PC-9 (cell line): Measurements from ENCODE around the gene TIAM2. TPM values are rescaled to one million over a fixed set of nuclear protein-coding genes. Genes with fewer than 3 reads are reported as not detected.

Source experiments
- Bru-seq: library from RNA; stranded (reverse); fragments of 400-500 nt; gene quantifications from one replicate; lab custom pipeline; 2021; lab: Mats Ljungman, UMichigan
- BruChase-seq, 2 experiments: library from RNA; stranded (reverse); fragments of 400-500 nt; gene quantifications; one replicate each; lab custom pipeline; 2021; lab: Mats Ljungman, UMichigan
- BruUV-seq: library from RNA; stranded (reverse); fragments of 400-500 nt; replicated peaks from 2 replicates; lab custom pipeline; 2021; lab: Mats Ljungman, UMichigan
- CTCF ChIA-PET: fragments of 300-600 bp; sonication (Branson Sonifier 250); formaldehyde crosslinking; loops from one replicate; lab custom pipeline; 2022; ENCODE audit warnings: antibody characterized with exemption; lab: Charles Lee
- POLR2A ChIA-PET: fragments of 300-600 bp; sonication (Branson Sonifier 250); formaldehyde crosslinking; loops from one replicate; lab custom pipeline; 2022; ENCODE audit warnings: antibody characterized with exemption; ENCODE audit not compliant: unreplicated experiment; lab: Charles Lee
- DNase-seq, 2 experiments: peaks; one replicate each; pipeline versions ENCODE4 v3.0.0 to v3.0.0-alpha.2; 2015 to 2022; ENCODE audit warnings: mixed read lengths in 1 of 2
- H2AFZ ChIP-seq: fragments of 200-600 bp; sonication (generic); 2 replicates; pipeline ENCODE4 v1.8.1; 2017; ENCODE audit warnings: antibody characterized with exemption
- H3F3A ChIP-seq: fragments of 200-600 bp; sonication (generic); 2 replicates; pipeline ENCODE4 v1.8.1; 2017; ENCODE audit warnings: antibody characterized with exemption, mild to moderate bottlenecking, low read depth; ENCODE audit not compliant: insufficient read depth
- H3K27ac ChIP-seq: fragments of 200-600 bp; sonication (generic); 2 replicates; pipeline ENCODE4 v1.6.1; 2016; ENCODE audit warnings: mixed run types
- H3K27me3 ChIP-seq: fragments of 200-600 bp; sonication (generic); 2 replicates; pipeline ENCODE4 v1.6.1; 2016; ENCODE audit warnings: low read depth, mixed run types; ENCODE audit not compliant: insufficient read depth
- H3K36me3 ChIP-seq: fragments of 200-600 bp; sonication (generic); 2 replicates; pipeline ENCODE4 v1.6.1; 2016; ENCODE audit warnings: low read depth, mixed run types
- H3K4me1 ChIP-seq: fragments of 200-600 bp; sonication (generic); replicated peaks from 2 replicates; pipeline ENCODE4 v1.6.1; 2016; ENCODE audit warnings: mixed run types; ENCODE audit not compliant: insufficient read depth
- H3K4me2 ChIP-seq: fragments of 200-600 bp; sonication (generic); 2 replicates; pipeline ENCODE4 v1.6.1; 2017; ENCODE audit warnings: mixed run types
- H3K4me3 ChIP-seq: fragments of 200-600 bp; sonication (generic); 2 replicates; pipeline ENCODE4 v1.6.1; 2016; ENCODE audit warnings: mixed run types
- H3K79me2 ChIP-seq: fragments of 200-600 bp; sonication (generic); 2 replicates; pipeline ENCODE4 v1.6.1; 2017; ENCODE audit warnings: low read depth, mixed run types
- H3K9me2 ChIP-seq: fragments of 200-600 bp; sonication (generic); 2 replicates; pipeline ENCODE4 v1.8.1; 2017; ENCODE audit warnings: mild to moderate bottlenecking; ENCODE audit not compliant: insufficient read depth
- H3K9me3 ChIP-seq: fragments of 200-600 bp; sonication (generic); 2 replicates; pipeline ENCODE4 v1.8.1; 2016; ENCODE audit warnings: low read depth; ENCODE audit not compliant: insufficient read depth
- H4K20me1 ChIP-seq: fragments of 200-600 bp; sonication (generic); 2 replicates; pipeline ENCODE4 v1.8.1; 2017; ENCODE audit not compliant: insufficient read depth
- EZH2 ChIP-seq: fragments of 200-600 bp; sonication (generic); IDR thresholded peaks from 2 replicates; pipeline ENCODE4 v1.8.0; 2017; ENCODE audit warnings: antibody characterized with exemption, low read depth
- intact Hi-C: fragments of 100-400 bp; cut with micrococcal nuclease; formaldehyde crosslinking; loops from one replicate; pipeline ENCODE4 v1.10.0; 2022; ENCODE audit not compliant: unreplicated experiment
- long read RNA-seq: library from polyadenylated mRNA; stranded (forward); transcript quantifications from one replicate; pipeline ENCODE4 v2.0.0, GENCODE V29; 2022
- total RNA-seq: library from RNA; stranded (reverse); gene quantifications from 2 replicates; pipeline ENCODE4 v1.2.3, GENCODE V29; 2021
- TF ChIP-seq, protein P1 (sequence below): fragments of 200-600 bp; sonication (generic); conservative IDR thresholded peaks from 2 replicates; pipeline ENCODE4 v1.6.1; 2017; ENCODE audit warnings: mixed run types, antibody characterized with exemption, mild to moderate bottlenecking, moderate library complexity

TIAM2 gene
- total RNA-seq (11.4 and 14.8 TPM in 2 replicates), Bru-seq, nascent RNA (percentile 66 among the genes with signal in this experiment), BruChase-seq, experiment 1, labeled RNA remaining after a 2-hour chase (percentile 62 among the genes with signal in this experiment), BruChase-seq, experiment 2, labeled RNA remaining after a 6-hour chase (percentile 50 among the genes with signal in this experiment)
- long read RNA-seq, partial matches to known transcripts = 5 of 19 reads
- long read RNA-seq, other reads (novel, unspliced or antisense) = 14 of 19 reads

GRCh38 chr6:154995254-154996015 is at the start of gene TIAM2:
Gene TIAM2 (plus strand): TSS chr6:154995315. CDS start chr6:155129224, 133,909 bp downstream.
- Histone ChIP-seq H3K4me1 (peaks cover 17% of the 10 kb centered on the region), H3F3A (no peaks in the 10 kb centered on the region; the same call in 1 of the 2 replicates), H3K27ac (no peak within 1 kb of the TSS), H3K4me3 (peak within 1 kb of the TSS; percentile 59), H4K20me1 (no peaks in the 10 kb centered on the region), H3K9me3 (no peaks in the 10 kb centered on the region), H3K9me2 (no peaks in the 10 kb centered on the region), H3K36me3 (no peaks in the 10 kb centered on the region), H2AFZ (peak within 1 kb of the TSS; percentile 80), H3K4me2 (peak within 1 kb of the TSS; percentile 90), H3K79me2 (no peaks in the 10 kb centered on the region), H3K27me3 (peaks cover 19% of the 10 kb centered on the region)
- peak in 1 of 2 experiments; percentile 31 for DNase-seq
- ChIA-PET CTCF (interaction anchor here (0.6 kb wide), 1 partner anchor 180 kb away, joined by 6 read pairs; no protein-coding TSS in a partner anchor), POLR2A (no interaction called here)
- peak; percentile 62; the same call in 1 of the 2 replicates for TF ChIP-seq EZH2
- TF ChIP-seq, protein P1, sequence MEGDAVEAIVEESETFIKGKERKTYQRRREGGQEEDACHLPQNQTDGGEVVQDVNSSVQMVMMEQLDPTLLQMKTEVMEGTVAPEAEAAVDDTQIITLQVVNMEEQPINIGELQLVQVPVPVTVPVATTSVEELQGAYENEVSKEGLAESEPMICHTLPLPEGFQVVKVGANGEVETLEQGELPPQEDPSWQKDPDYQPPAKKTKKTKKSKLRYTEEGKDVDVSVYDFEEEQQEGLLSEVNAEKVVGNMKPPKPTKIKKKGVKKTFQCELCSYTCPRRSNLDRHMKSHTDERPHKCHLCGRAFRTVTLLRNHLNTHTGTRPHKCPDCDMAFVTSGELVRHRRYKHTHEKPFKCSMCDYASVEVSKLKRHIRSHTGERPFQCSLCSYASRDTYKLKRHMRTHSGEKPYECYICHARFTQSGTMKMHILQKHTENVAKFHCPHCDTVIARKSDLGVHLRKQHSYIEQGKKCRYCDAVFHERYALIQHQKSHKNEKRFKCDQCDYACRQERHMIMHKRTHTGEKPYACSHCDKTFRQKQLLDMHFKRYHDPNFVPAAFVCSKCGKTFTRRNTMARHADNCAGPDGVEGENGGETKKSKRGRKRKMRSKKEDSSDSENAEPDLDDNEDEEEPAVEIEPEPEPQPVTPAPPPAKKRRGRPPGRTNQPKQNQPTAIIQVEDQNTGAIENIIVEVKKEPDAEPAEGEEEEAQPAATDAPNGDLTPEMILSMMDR = no peak
- intact Hi-C loops = loop anchor here (2.0 to 5.0 kb wide), 2 partner anchors 63 to 179 kb away; no protein-coding TSS in a partner anchor
- no TSS peak for BruUV-seq

GRCh38 chr6:154950979-154951344 is 44.2 kb upstream of the TIAM2 start:
- Histone ChIP-seq H3K4me1 (peaks cover 20% of the 10 kb centered on the region), H3K9me2 (no peaks in the 10 kb centered on the region), H3F3A (peaks cover 3% of the 10 kb centered on the region; the same call in 1 of the 2 replicates), H3K36me3 (no peaks in the 10 kb centered on the region), H2AFZ (no peak overlapping the region), H3K79me2 (no peaks in the 10 kb centered on the region), H3K4me2 (peak overlapping the region; percentile 44), H3K27ac (no peak overlapping the region), H3K4me3 (no peak overlapping the region), H3K27me3 (no peaks in the 10 kb centered on the region), H4K20me1 (no peaks in the 10 kb centered on the region), H3K9me3 (no peaks in the 10 kb centered on the region)
- TF ChIP-seq, protein P1 = no peak
- TF ChIP-seq EZH2 = no peak
- ChIA-PET CTCF (no interaction called here), POLR2A (no interaction called here)
- BruUV-seq = no TSS peak
- no peak for DNase-seq
- intact Hi-C loops = no loop called here

GRCh38 chr6:154951345-154952200 is 43.5 kb upstream of the TIAM2 start:
- CTCF ChIA-PET = no interaction called here
- peak; percentile 18 to 73 for DNase-seq

More at GRCh38 chr6:154951345-154952200, 43.5 kb upstream of the TIAM2 start:
- no peak for TF ChIP-seq EZH2
- TF ChIP-seq, protein P1 = no peak
- no peaks in the 10 kb centered on the region for H3K79me2 ChIP-seq
- intact Hi-C loops = no loop called here
- no peaks in the 10 kb centered on the region for H3K9me3 ChIP-seq
- POLR2A ChIA-PET = no interaction called here
- BruUV-seq = no TSS peak
- H3F3A ChIP-seq = peaks cover 4% of the 10 kb centered on the region; the same call in 1 of the 2 replicates
- H3K4me3 ChIP-seq = no peak overlapping the region
- H4K20me1 ChIP-seq = no peaks in the 10 kb centered on the region
- peak overlapping the region; percentile 44 for H3K4me2 ChIP-seq
- no peaks in the 10 kb centered on the region for H3K36me3 ChIP-seq
- no peaks in the 10 kb centered on the region for H3K9me2 ChIP-seq
- H2AFZ ChIP-seq = no peak overlapping the region
- H3K4me1 ChIP-seq = peaks cover 20% of the 10 kb centered on the region
- no peaks in the 10 kb centered on the region for H3K27me3 ChIP-seq
- H3K27ac ChIP-seq = peak overlapping the region; percentile 18; the same call in 1 of the 2 replicates
